Esophagus (tissue), 2 donors: ENCODE results near the gene RFPL2. TPM values are rescaled to one million over a fixed set of nuclear protein-coding genes. Genes with fewer than 3 reads are reported as not detected.
"Not testable (repeated sequence)": the region's sequence is repeated elsewhere in the genome, so short reads cannot be mapped to it uniquely, and the experiment has no call there.

Experiments used
- H3K27ac ChIP-seq, 2 donors: one replicate each; pipeline ENCODE4 v1.5.1; 2013; ENCODE audit warnings: low read depth in 2 of 2, mild to moderate bottlenecking in 2 of 2, inconsistent platforms in 1 of 2, low read length in 1 of 2, moderate library complexity in 1 of 2
- H3K27me3 ChIP-seq, 2 donors: one replicate each; pipeline ENCODE4 v1.6.1; 2013; ENCODE audit warnings: low read length in 2 of 2, control low read depth in 1 of 2, mild to moderate bottlenecking in 1 of 2; ENCODE audit not compliant: insufficient read depth in 2 of 2, control insufficient read depth in 1 of 2
- H3K36me3 ChIP-seq, 2 donors: one replicate each; pipeline ENCODE4 v1.6.1; 2013; ENCODE audit warnings: low read length in 1 of 2; ENCODE audit not compliant: control insufficient read depth in 2 of 2, insufficient read depth in 2 of 2
- H3K4me1 ChIP-seq, 2 donors: one replicate each; pipeline ENCODE4 v1.6.1; 2013; ENCODE audit warnings: low read length in 1 of 2; ENCODE audit not compliant: control insufficient read depth in 2 of 2, insufficient read depth in 2 of 2
- H3K4me3 ChIP-seq, 2 donors: one replicate each; pipeline ENCODE4 v1.5.1; 2013; ENCODE audit warnings: low read length in 2 of 2, mild to moderate bottlenecking in 2 of 2, low read depth in 1 of 2, moderate library complexity in 1 of 2
- H3K9me3 ChIP-seq, 2 donors: one replicate each; pipeline ENCODE4 v1.6.1; 2013; ENCODE audit warnings: mild to moderate bottlenecking in 2 of 2, low read depth in 1 of 2, low read length in 1 of 2, moderate library complexity in 1 of 2; ENCODE audit not compliant: control insufficient read depth in 2 of 2, insufficient read depth in 1 of 2
- WGBS, 2 donors: extraction: QIAGEN DNeasy Blood & Tissue Kit; methylation state at CpG; one replicate each; pipeline ENCODE4 v1.1.7; 2013; 5-methylcytosine and 5-hydroxymethylcytosine counted together
- polyA plus RNA-seq, 2 donors: library from polyadenylated mRNA; stranded (reverse); fragments of 200-250 nt; gene quantifications; one replicate each; pipeline ENCODE4 v1.2.3, GENCODE V29; 2013
- donor health status: healthy with polysubstance abuse.
- donor health status: Bipolar disorder and iron deficiency.

The RFPL2 gene
- polyA plus RNA-seq, 2 donors: 0.05 TPM; not detected in 1

DNA sequence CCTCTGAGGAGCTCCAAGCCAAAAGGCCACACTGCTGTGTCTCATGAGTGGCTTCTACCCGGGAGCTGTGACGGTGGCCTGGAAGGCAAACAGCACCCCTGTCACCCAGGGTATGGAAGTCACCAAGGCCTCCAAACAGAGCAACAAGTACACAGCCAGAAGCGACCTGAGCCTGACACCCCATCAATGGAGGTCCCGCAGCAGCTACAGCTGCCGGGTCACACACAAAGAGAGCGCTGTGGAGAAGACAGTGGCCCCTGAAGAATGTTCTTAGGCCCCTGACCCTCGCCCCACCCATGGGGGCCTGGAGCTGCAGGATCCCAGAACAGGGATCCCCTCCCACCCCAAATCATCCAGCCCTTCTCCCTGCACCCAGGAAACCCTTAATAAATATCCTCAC is 4.9 kb downstream of the RFPL2 start:
- WGBS, 2 donors: 82 to 83% methylated on average over 7 of the region's 7 CpGs
- no peak overlapping the region for H3K27ac ChIP-seq
- peaks cover 0 to 3% of the 10 kb centered on the region in 2 donors for H3K9me3 ChIP-seq
- H3K27me3 ChIP-seq: peaks cover 4% of the 10 kb centered on the region in 2 donors
- no peak overlapping the region for H3K4me3 ChIP-seq
- no peaks in the 10 kb centered on the region for H3K36me3 ChIP-seq
- H3K4me1 ChIP-seq: peaks cover 0 to 1% of the 10 kb centered on the region in 2 donors

DNA sequence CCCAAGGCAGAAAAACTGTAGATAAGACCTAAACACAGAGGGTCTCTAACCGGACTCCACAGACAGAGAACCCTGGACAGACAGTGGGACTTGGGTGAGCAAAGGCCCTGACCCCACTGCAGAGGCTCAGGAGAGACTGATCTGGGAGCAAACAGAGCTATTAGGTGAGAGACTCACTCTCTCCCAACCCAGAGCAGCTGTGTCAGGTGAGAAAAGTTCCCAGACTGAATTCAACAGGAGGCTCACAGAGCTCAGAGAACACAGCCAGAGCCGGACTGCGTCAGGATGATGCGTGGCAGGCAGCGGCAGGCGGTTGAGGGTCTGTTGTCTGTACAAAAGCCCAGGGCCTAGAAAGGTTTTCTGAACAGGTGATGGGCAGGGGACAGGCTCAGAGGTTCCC is 5.5 kb downstream of the RFPL2 start:
- WGBS, 2 donors: 91 to 92% methylated on average over 6 of the region's 6 CpGs
- Histone ChIP-seq H3K4me3 (no peak overlapping the region), H3K36me3 (no peaks in the 10 kb centered on the region), H3K27me3 (peaks cover 4% of the 10 kb centered on the region in 2 donors), H3K9me3 (peaks cover 0 to 3% of the 10 kb centered on the region in 2 donors), H3K27ac (no peak overlapping the region), H3K4me1 (no peaks in the 10 kb centered on the region)

DNA sequence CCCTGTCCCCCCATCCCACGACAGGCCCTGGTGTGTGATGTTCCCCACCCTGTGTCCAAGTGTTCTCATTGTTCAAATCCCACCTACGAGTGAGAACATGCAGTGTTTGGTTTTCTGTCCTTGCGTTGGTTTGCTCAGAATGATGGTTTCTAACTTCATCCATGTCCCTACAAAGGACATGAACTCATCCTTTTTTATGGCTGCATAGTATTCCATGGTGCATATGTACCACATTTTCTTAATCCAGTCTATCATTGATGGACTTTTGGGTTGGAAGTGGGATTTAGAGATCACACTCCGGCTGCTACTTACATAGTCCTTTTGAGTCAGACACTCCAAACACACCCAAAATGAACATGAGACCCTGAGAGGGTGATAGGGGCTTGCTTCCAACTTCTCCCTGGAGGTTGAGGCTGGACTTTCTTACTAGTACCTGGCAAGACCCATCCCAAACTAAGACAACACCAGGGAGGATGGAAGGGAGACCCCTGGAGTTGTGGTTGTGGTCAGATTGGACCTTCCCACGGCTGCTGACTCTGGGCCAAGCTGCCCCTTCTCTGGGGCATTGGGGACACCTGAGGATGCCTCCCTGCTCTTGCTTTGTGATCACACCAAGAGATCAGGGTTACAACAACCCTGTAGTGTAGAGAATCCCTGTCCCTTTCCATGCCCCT is 7.2 kb downstream of the RFPL2 start:
- H3K27me3 ChIP-seq, H3K4me1 ChIP-seq, H3K36me3 ChIP-seq, H3K27ac ChIP-seq, H3K9me3 ChIP-seq, H3K4me3 ChIP-seq: not testable (repeated sequence)
- 76 to 88% methylated on average over 5 of the region's 5 CpGs for WGBS, 2 donors

DNA sequence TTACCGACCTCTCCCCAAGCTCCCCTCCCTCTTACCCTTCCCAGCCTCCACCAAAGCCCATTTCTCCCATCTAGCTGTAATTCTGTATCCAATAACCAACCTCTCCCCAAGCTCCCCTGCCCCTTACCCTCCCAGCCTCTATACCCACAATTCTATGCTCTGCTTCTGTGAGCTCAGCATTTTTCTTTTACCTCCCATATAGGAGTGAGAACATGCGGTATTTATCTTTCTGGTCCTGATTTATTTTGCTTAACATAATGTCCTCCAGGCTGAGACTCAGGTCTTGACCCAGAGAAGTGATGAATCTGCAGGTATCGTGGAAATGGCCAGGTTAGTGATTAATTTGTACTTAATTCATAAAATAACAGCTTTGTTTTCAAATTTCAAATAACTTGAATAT is 9.0 kb downstream of the RFPL2 start:
- H3K9me3 ChIP-seq, H3K4me3 ChIP-seq, H3K27me3 ChIP-seq, H3K36me3 ChIP-seq, H3K4me1 ChIP-seq, H3K27ac ChIP-seq: not testable (repeated sequence)
- WGBS, 2 donors: 63% methylated on average over 3 of the region's 3 CpGs

DNA sequence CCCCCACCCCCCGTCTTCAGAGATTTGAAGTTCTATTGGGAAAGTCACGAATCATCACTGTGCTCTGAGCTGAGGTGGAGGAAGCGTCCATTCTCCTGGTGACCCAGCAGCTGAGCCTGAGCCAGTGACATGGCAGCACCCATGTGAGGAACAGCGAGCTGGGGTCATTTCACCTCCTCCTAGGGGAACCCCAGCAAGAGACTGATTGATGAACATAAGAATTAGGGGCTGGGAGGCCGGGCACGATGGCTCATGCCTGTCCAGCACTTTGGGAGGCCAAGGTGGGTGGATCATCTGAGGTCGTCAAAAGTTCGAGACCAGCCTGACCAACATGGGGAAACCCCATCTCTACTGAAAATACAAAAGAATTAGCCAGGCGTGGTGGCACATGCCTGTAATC is 11.5 kb downstream of the RFPL2 start:
- H3K27ac ChIP-seq, H3K27me3 ChIP-seq, H3K36me3 ChIP-seq, H3K4me1 ChIP-seq, H3K4me3 ChIP-seq, H3K9me3 ChIP-seq: not testable (repeated sequence)
- 76 to 81% methylated on average over 9 of the region's 9 CpGs for WGBS, 2 donors

DNA sequence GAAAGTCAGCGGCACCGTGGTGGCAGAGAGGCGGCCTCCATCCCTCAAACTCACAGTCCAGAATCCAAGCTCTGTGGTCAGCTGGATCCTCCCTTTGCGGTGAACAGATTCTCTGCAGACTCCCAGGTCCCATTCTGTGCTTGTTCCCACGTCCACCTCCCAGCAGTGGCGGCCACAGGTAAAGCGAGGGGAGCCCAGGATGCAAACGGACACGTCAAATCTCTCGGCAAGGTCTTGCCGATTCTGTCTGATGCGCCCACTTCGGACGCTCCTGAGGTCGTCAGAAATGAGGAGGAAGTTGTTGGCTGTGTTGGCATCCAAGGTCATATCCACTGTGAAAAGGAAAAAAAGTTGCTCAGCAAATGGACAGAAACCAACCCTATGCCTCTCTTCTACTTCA is 13.9 kb downstream of the RFPL2 start:
- not testable (repeated sequence) for H3K27ac ChIP-seq, H3K27me3 ChIP-seq, H3K36me3 ChIP-seq, H3K4me1 ChIP-seq, H3K9me3 ChIP-seq, H3K4me3 ChIP-seq
- WGBS, 2 donors: 83 to 88% methylated on average over 15 of the region's 15 CpGs

DNA sequence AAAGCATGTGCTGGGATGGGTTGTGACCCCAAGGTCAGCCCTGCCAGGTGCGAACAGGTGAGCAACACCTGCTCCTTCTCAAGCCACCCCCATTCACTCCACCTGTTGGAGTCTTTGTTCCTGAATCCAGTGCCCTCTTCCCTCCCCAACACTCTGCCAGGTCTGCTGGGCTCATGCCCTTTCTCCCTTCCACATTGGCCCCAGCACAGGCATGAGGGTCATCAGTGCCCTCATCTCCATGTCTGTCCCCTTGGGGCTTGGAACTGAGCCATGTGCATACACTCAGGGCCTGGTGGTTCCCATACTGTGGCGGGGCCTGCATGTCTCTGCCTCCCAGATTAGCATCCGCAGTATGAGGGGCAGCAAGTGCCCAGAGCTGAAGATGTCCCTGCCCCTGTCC is 19.1 kb downstream of the RFPL2 start:
- Histone ChIP-seq H3K9me3 (no peaks in the 10 kb centered on the region), H3K4me1 (no peaks in the 10 kb centered on the region), H3K4me3 (no peak overlapping the region), H3K36me3 (no peaks in the 10 kb centered on the region), H3K27me3 (no peaks in the 10 kb centered on the region), H3K27ac (no peak overlapping the region)
- 83% methylated on average over 3 of the region's 3 CpGs for WGBS, 2 donors

DNA sequence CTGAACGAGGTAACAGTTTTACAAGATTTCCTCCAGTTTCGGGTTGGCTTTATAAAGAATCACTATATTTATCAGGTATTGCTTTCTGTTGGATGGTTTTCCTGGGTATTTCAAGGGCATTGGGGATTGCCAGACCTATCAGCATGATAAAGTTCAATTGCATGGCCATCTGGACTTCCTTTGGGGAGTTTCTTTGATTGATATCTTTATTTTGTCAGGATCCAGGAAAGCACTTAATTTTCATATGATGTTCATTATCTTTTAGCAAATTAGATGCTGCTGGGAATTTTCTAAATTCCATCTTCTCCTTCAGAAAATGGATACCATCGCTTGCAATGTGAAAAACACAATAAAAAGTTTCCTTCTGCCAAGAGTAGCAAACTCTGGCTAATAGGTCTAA is 21.2 kb downstream of the RFPL2 start:
- 78 to 82% methylated on average over 3 of the region's 3 CpGs for WGBS, 2 donors
- H3K4me1 ChIP-seq: no peaks in the 10 kb centered on the region

DNA sequence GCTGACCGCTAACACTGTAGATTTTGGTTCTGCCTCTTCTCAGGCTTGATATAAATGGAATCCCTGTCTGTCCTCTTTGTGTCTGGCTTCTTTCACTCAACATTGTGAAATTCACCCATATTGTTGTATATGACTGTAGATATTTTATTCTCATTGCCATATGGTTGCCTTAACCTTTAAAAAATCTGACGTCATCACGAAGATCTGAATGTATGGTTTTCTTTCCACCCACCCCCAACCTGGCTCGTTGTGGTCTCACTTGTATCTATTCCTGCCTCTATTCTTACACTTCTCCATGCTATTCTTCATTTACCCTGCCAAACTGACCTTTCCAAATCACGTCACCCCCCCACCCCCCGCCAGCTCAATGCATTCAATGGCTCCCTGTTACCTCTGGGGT is 23.8 kb downstream of the RFPL2 start:
- H3K4me1 ChIP-seq: peaks cover 0 to under 1% of the 10 kb centered on the region in 2 donors
- peaks cover 0 to 3% of the 10 kb centered on the region in 2 donors for H3K27me3 ChIP-seq
- H3K9me3 ChIP-seq: no peaks in the 10 kb centered on the region
- H3K4me3 ChIP-seq: no peak overlapping the region
- no peak overlapping the region for H3K27ac ChIP-seq
- no peaks in the 10 kb centered on the region for H3K36me3 ChIP-seq
- WGBS, 2 donors: 78 to 83% methylated on average over 6 of the region's 6 CpGs

More for the DNA sequence above, 21.2 kb downstream of the RFPL2 start:
- H3K4me3 ChIP-seq: no peak overlapping the region
- no peaks in the 10 kb centered on the region for H3K9me3 ChIP-seq
- no peak overlapping the region for H3K27ac ChIP-seq
- H3K27me3 ChIP-seq: no peaks in the 10 kb centered on the region
- H3K36me3 ChIP-seq: no peaks in the 10 kb centered on the region

DNA sequence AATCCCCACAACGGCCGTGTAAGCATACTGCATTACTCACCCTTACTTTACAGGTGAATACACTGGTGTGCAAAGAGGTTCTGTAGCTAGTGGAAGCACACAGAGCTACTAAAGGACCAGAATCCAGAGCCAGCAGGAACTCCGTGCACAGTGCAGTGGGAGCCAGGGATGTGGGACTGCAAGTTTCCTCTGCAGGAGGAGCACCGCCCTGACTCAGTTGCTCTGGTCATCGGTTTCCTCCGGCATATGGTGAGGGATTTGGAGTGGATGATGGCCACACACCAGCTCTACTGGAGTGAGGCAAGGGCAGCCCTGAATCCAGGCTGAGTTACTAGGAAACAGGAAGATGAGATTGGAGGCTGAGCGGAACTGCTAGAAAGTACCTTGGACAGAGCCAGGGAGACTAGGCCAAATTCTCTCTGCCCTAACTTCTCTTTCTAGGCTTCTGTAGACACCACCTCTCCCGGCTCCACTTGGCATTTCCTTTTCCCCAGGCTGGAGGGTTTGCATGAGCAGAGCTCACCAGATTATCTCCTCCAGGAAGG is 27.6 kb downstream of the RFPL2 start:
- H3K27me3 ChIP-seq: peaks cover 3 to 4% of the 10 kb centered on the region in 2 donors
- 86 to 88% methylated on average over 8 of the region's 8 CpGs for WGBS, 2 donors

More for the DNA sequence above, 27.6 kb downstream of the RFPL2 start:
- Histone ChIP-seq H3K36me3 (no peaks in the 10 kb centered on the region), H3K4me1 (peaks cover 0 to 4% of the 10 kb centered on the region in 2 donors), H3K4me3 (no peak overlapping the region), H3K27ac (no peak overlapping the region), H3K9me3 (no peaks in the 10 kb centered on the region)
